IMR-90 (cell line): Measurements from ENCODE around the gene ADGRA1. TPM values are rescaled to one million over a fixed set of nuclear protein-coding genes. Genes with fewer than 3 reads are reported as not detected.

Experiments
- ATAC-seq: fragments of 200-7000 bp; cut with Tn5 transposase; 2 replicates; pipeline ENCODE4 v1.9.1; 2020; ENCODE audit warnings: low read depth, mild to moderate bottlenecking, moderate library complexity
- BruUV-seq: library from RNA; stranded (reverse); fragments of 400-500 nt; replicated peaks from 2 replicates; lab custom pipeline; 2021; lab: Mats Ljungman, UMichigan
- CTCF ChIA-PET: fragments of 300-600 bp; formaldehyde crosslinking; extraction: SDS; loops from one replicate; lab custom pipeline; 2021; ENCODE audit warnings: antibody characterized with exemption; lab: Yijun Ruan, JAX
- POLR2A ChIA-PET: fragments of 300-600 bp; sonication (Branson Sonifier 250); formaldehyde crosslinking; loops from one replicate; lab custom pipeline; 2022; ENCODE audit warnings: antibody characterized with exemption; ENCODE audit not compliant: unreplicated experiment; lab: Charles Lee
- DNase-seq: peaks from one replicate; pipeline ENCODE4 v3.0.0; 2013
- H2AFZ ChIP-seq: replicated peaks from 2 replicates; pipeline ENCODE3; 2013; ENCODE audit warnings: low read length, mild to moderate bottlenecking; ENCODE audit not compliant: poor library complexity
- H2AK5ac ChIP-seq: 2 replicates; pipeline ENCODE4 v1.6.1; 2013; ENCODE audit warnings: low read depth, low read length, inconsistent platforms
- H2AK9ac ChIP-seq: replicated peaks from 2 replicates; pipeline ENCODE3; 2013; ENCODE audit warnings: mild to moderate bottlenecking, low read depth, low read length, moderate library complexity; ENCODE audit not compliant: poor library complexity
- H2BK120ac ChIP-seq: 2 replicates; pipeline ENCODE4 v1.6.1; 2013; ENCODE audit warnings: low read depth, low read length, inconsistent platforms
- H2BK15ac ChIP-seq: 3 replicates; pipeline ENCODE4 v1.6.1; 2013; ENCODE audit warnings: low read depth, low read length, inconsistent platforms
- H2BK20ac ChIP-seq: 2 replicates; pipeline ENCODE4 v1.6.1; 2013; ENCODE audit warnings: low read depth, mild to moderate bottlenecking, inconsistent platforms, low read length, moderate library complexity
- H2BK5ac ChIP-seq: 2 replicates; pipeline ENCODE4 v1.6.1; 2013; ENCODE audit warnings: mild to moderate bottlenecking, low read depth, low read length, inconsistent platforms; ENCODE audit not compliant: poor library complexity, severe bottlenecking
- H3K14ac ChIP-seq: replicated peaks from 2 replicates; pipeline ENCODE4 v1.6.1; 2013; ENCODE audit warnings: low read depth, low read length, inconsistent platforms
- H3K18ac ChIP-seq: 2 replicates; pipeline ENCODE4 v1.6.1; 2013; ENCODE audit warnings: low read depth, low read length, control low read depth
- H3K23ac ChIP-seq: 2 replicates; pipeline ENCODE4 v1.6.1; 2013; ENCODE audit warnings: low read depth, low read length, inconsistent platforms
- H3K27ac ChIP-seq: 2 replicates; pipeline ENCODE4 v1.5.1; 2013; ENCODE audit warnings: mild to moderate bottlenecking, control low read depth, low read length; ENCODE audit not compliant: insufficient read depth
- H3K27me3 ChIP-seq: 2 replicates; pipeline ENCODE4 v1.6.1; 2013; ENCODE audit warnings: low read length; ENCODE audit not compliant: control insufficient read depth, insufficient read depth
- H3K36me3 ChIP-seq: 2 replicates; pipeline ENCODE4 v1.6.1; 2013; ENCODE audit warnings: low read length, mixed read lengths; ENCODE audit not compliant: control insufficient read depth, insufficient read depth
- H3K4ac ChIP-seq: 2 replicates; pipeline ENCODE4 v1.6.1; 2013; ENCODE audit warnings: low read depth, low read length, inconsistent platforms
- H3K4me1 ChIP-seq: 2 replicates; pipeline ENCODE4 v1.6.1; 2013; ENCODE audit warnings: low read length, mixed read lengths; ENCODE audit not compliant: control insufficient read depth, insufficient read depth
- H3K4me2 ChIP-seq: 2 replicates; pipeline ENCODE4 v1.6.1; 2013; ENCODE audit warnings: low read depth, mild to moderate bottlenecking, control low read depth, low read length, moderate library complexity
- H3K4me3 ChIP-seq: 2 replicates; pipeline ENCODE4 v1.5.1; 2013; ENCODE audit warnings: low read depth, mild to moderate bottlenecking, control low read depth, low read length, moderate library complexity; ENCODE audit not compliant: insufficient read depth
- H3K56ac ChIP-seq: 2 replicates; pipeline ENCODE4 v1.6.1; 2013; ENCODE audit warnings: low read length, inconsistent platforms; ENCODE audit not compliant: insufficient read depth; ENCODE audit errors: extremely low read depth
- H3K79me1 ChIP-seq, 2 experiments: 2 replicates each; pipeline ENCODE4 v1.6.1; 2013; ENCODE audit warnings: low read length in 2 of 2, inconsistent platforms in 1 of 2, low read depth in 1 of 2
- H3K9ac ChIP-seq: 2 replicates; pipeline ENCODE4 v1.6.1; 2013; ENCODE audit warnings: low read depth, low read length, control low read depth
- H3K9me1 ChIP-seq: 2 replicates; pipeline ENCODE4 v1.6.1; 2013; ENCODE audit warnings: low read length, inconsistent platforms; ENCODE audit not compliant: insufficient read depth
- H3K9me3 ChIP-seq: 2 replicates; pipeline ENCODE4 v1.6.1; 2013; ENCODE audit warnings: low read length; ENCODE audit not compliant: control insufficient read depth, insufficient read depth
- H4K20me1 ChIP-seq: 2 replicates; pipeline ENCODE4 v1.6.1; 2013; ENCODE audit warnings: low read length, inconsistent platforms; ENCODE audit not compliant: insufficient read depth
- H4K5ac ChIP-seq: 2 replicates; pipeline ENCODE4 v1.6.1; 2013; ENCODE audit warnings: mild to moderate bottlenecking, low read depth, low read length, control low read depth
- H4K8ac ChIP-seq, 2 experiments: 2 replicates each; pipeline ENCODE4 v1.6.1; 2013; ENCODE audit warnings: low read depth in 2 of 2, low read length in 2 of 2, control low read depth in 1 of 2, inconsistent platforms in 1 of 2
- H4K91ac ChIP-seq: 2 replicates; pipeline ENCODE4 v1.6.1; 2013; ENCODE audit warnings: low read depth, low read length, inconsistent platforms; ENCODE audit not compliant: insufficient read depth
- BHLHE40 ChIP-seq: fragments of 150-350 bp; IDR thresholded peaks from 2 replicates; pipeline ENCODE4 v1.6.1; 2016; ENCODE audit warnings: mild to moderate bottlenecking, low read depth, low read length
- CEBPB ChIP-seq: IDR thresholded peaks from 2 replicates; pipeline ENCODE4 v1.6.1; 2012; ENCODE audit warnings: low read depth, low read length, improper control_type of control experiment
- WGBS, 2 experiments: methylation state at CpG; one replicate each; pipeline versions ENCODE4 v1.1.5 to v1.1.7; 2013; ENCODE audit warnings: missing lambda C conversion rate in 2 of 2; ENCODE audit not compliant: insufficient read length in 1 of 2; ENCODE audit errors: extremely low coverage in 2 of 2; 5-methylcytosine and 5-hydroxymethylcytosine counted together
- dilution Hi-C: fragments of 300-500 bp; cut with HindIII; formaldehyde crosslinking; loops from one replicate; pipeline ENCODE4 v1.14.3; 2018; ENCODE audit warnings: low sequenced_read_pairs; ENCODE audit not compliant: unreplicated experiment
- in situ Hi-C: fragments of 300-500 bp; cut with MboI; formaldehyde crosslinking; loops from 3 replicates; pipeline ENCODE4 v1.14.3; 2019; ENCODE audit warnings: low sequenced_read_pairs, inconsistent platforms, mixed read lengths
- intact Hi-C: fragments of 100-400 bp; cut with micrococcal nuclease; formaldehyde crosslinking; loops from 2 replicates; pipeline ENCODE4 v1.10.0; 2022
- polyA plus RNA-seq, 3 experiments: library from polyadenylated mRNA; depleted of rRNA; stranded (reverse); fragments of >200 nt; gene quantifications; 2 replicates each; pipeline ENCODE4 v1.2.3, GENCODE V29; 2012; ENCODE audit warnings: low replicate concordance in 1 of 3
- total RNA-seq: library from RNA; depleted of rRNA; stranded (reverse); fragments of >200 nt; gene quantifications from 2 replicates; pipeline ENCODE4 v1.2.3, GENCODE V29; 2012
- TF ChIP-seq, protein P1 (sequence below): conservative IDR thresholded peaks from 2 replicates; pipeline ENCODE4 v1.5.1; 2012; ENCODE audit warnings: mild to moderate bottlenecking, low read depth, low read length, improper control_type of control experiment

Gene ADGRA1
- total and polyA plus RNA-seq, 2 of the 4 experiments (the other 2 are of a cell fraction): not detected

DNA sequence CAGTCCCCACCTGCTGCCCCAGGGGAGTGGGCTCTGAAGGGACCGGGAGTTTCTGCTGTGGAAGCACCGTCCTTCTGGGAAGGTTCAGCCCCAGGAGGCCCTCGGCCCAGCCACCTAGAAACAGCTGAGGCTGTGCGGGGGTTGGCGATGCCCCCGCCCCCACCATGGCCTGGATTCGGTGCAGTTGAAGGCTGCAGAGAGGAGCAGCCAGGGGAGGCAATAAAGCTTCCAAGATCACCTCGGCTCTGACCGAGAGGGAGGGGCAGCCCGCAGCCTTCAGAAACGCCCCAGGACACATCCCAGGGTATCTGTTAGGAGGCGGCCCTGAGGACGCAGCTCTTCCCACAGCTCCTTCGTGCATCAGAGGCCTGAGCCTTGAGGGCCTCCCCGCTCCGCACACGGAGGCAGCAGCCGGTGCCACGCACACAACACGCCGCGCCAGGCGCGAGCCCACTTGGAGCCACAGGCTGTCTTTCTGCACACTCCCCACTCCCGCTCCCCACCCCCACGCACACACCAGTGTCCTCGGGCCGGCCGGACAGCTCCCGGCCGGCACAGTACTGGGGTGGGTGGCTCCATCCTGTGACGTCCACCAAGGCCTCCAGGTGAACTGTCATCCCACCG, 73.9 kb downstream of the ADGRA1 start (continued):
- TF ChIP-seq, protein P1, sequence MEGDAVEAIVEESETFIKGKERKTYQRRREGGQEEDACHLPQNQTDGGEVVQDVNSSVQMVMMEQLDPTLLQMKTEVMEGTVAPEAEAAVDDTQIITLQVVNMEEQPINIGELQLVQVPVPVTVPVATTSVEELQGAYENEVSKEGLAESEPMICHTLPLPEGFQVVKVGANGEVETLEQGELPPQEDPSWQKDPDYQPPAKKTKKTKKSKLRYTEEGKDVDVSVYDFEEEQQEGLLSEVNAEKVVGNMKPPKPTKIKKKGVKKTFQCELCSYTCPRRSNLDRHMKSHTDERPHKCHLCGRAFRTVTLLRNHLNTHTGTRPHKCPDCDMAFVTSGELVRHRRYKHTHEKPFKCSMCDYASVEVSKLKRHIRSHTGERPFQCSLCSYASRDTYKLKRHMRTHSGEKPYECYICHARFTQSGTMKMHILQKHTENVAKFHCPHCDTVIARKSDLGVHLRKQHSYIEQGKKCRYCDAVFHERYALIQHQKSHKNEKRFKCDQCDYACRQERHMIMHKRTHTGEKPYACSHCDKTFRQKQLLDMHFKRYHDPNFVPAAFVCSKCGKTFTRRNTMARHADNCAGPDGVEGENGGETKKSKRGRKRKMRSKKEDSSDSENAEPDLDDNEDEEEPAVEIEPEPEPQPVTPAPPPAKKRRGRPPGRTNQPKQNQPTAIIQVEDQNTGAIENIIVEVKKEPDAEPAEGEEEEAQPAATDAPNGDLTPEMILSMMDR: no peak

DNA sequence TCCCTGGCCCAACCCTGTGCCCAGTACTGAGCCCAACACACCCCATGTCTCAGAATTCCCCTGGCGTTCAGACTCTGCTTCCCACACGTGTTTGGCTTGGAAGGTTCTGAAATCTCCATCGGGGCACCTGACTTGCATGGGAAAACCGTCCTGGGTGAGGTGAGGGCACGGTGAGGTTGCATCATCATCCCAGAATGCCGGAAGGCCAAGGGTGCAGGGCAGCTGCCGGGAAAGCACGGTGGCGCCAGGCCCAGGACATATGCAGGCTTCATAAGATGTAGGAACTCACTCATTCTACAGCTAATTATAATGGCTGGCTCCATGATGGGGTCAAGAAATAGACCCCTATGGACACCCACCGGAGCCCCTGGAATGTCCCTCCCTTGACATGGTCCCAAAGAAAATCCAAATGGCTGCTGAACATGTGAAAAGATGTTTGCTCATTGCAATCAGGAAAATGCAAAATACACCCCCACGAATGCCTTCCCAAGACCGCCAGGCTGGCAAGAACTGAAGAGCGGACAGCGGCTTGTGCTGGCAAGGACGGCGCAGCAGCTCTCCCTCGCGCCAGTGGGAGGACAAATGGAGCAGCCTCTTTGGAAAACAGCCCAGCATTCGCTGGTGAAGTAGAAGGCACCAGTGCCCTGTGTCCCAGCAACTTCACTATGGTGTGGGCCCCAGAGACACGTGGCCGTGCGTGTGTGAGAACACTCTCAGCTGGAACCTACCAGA, 74.6 kb downstream of the ADGRA1 start:
- Histone ChIP-seq H2BK20ac (no peak overlapping the region), H3K14ac (no peak overlapping the region), H2AK9ac (no peak overlapping the region), H2BK120ac (no peak overlapping the region), H3K9me3 (no peaks in the 10 kb centered on the region), H4K20me1 (no peaks in the 10 kb centered on the region), H3K9me1 (no peaks in the 10 kb centered on the region; the same call in 1 of the 2 replicates), H2BK15ac (no peak overlapping the region), H3K4me3 (no peak overlapping the region), H3K27me3 (no peaks in the 10 kb centered on the region), H4K5ac (no peak overlapping the region), H3K79me1 (no peaks in the 10 kb centered on the region), H4K91ac (no peak overlapping the region), H3K23ac (no peak overlapping the region), H3K18ac (no peak overlapping the region), H3K36me3 (peaks cover 3% of the 10 kb centered on the region), H2BK5ac (no peak overlapping the region), H3K4me2 (no peak overlapping the region), H3K56ac (no peak overlapping the region), H2AFZ (no peak overlapping the region), H3K4me1 (peaks cover 15% of the 10 kb centered on the region; the same call in 1 of the 2 replicates), H3K27ac (no peak overlapping the region), H2AK5ac (no peak overlapping the region), H3K4ac (no peak overlapping the region), H4K8ac (no peak overlapping the region), H3K9ac (no peak overlapping the region)
- DNase-seq (no peak), ATAC-seq (no peak)
- WGBS, 2 experiments: 89% methylated on average over 10 of the region's 22 CpGs; no CpG with 5 or more reads in 1 of the 2 experiments
- TF ChIP-seq BHLHE40 (no peak), CEBPB (0 out of 2 replicates have a peak, but pooled peaks have one; percentile 8)
- in situ Hi-C loops (no loop called here), intact Hi-C loops (no loop called here), dilution Hi-C loops (no loop called here)
- no TSS peak for BruUV-seq
- ChIA-PET CTCF (no interaction called here), POLR2A (no interaction called here)
